GM10266 (cell line): ENCODE results near the gene FHL2.

Experiments used
- DNase-seq: peaks from one replicate; pipeline ENCODE4 v3.0.0; 2012; ENCODE audit errors: extremely low spot score
- TF ChIP-seq, protein P1 (sequence below): IDR thresholded peaks from 2 replicates; pipeline ENCODE4 v1.5.1; 2012; ENCODE audit warnings: mild to moderate bottlenecking, low read depth; ENCODE audit not compliant: control insufficient read depth, insufficient read depth; ENCODE audit errors: missing control alignments

FHL2 gene

DNA sequence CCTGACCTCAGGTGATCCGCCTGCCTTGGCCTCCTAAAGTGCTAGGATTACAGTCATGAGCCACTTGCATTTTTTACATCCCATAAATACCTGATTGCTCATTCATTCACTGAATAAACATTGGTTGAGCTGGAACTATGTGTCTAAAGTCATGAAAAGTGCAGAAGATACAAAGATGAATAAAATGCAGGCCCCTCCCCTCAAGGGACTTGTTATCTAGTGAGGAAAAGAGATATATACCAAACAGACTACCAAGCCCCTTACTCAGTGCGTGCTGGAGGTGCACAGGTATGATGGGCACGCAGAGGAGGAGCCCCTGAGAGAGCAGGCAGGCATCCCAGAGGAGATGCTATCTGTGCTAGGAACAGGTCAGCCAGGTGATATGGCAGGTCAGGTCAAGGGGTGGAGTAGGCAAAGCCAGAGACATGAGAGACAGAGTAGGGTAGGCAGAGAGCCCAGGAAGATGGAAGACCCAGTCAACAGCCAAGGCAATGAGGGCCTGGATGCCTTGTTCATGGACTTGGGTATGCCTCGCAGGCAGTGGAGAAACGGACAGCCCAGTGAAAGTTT is 7.7 kb downstream of the FHL2 start:
- TF ChIP-seq, protein P1, sequence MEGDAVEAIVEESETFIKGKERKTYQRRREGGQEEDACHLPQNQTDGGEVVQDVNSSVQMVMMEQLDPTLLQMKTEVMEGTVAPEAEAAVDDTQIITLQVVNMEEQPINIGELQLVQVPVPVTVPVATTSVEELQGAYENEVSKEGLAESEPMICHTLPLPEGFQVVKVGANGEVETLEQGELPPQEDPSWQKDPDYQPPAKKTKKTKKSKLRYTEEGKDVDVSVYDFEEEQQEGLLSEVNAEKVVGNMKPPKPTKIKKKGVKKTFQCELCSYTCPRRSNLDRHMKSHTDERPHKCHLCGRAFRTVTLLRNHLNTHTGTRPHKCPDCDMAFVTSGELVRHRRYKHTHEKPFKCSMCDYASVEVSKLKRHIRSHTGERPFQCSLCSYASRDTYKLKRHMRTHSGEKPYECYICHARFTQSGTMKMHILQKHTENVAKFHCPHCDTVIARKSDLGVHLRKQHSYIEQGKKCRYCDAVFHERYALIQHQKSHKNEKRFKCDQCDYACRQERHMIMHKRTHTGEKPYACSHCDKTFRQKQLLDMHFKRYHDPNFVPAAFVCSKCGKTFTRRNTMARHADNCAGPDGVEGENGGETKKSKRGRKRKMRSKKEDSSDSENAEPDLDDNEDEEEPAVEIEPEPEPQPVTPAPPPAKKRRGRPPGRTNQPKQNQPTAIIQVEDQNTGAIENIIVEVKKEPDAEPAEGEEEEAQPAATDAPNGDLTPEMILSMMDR = no peak
- no peak for DNase-seq

DNA sequence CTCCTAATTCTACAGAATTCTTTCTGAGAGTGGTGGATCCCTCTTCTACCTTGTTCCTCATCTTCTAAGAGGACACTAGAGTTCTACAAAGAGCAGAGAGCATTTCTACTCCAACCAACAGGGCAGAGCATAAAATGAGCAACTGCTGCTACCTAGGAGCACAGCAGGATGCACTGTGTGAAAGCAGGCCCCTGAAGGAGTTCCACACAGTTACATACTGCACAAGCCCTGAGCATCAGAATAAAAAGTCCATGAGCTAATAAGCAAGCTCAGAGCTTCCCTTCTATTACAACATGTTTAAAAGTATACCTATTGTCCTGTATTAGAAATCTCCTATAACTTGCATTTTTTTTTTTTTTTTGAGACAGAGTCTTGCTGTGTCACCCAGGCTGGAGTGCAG is 8.4 kb downstream of the FHL2 start:
- TF ChIP-seq, protein P1 = no peak
- DNase-seq = no peak

DNA sequence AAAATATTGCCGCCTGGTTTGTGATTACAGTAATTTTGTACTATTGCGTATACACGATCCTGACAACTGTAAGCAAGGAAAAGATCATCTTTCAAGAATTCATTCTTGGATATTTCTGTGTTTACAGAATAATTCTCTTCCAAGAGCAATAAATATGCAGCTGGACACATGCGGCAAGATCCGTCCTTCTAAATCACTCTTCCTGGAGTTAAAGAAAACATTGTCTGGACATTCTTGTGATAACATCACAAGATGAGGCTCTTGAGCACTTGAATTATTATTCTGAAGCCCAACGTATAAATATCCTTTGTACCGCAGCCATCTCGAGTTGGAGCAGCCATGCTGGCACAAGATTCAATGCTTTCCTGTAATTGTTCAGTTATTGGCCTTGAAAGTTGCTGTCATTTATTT is 9.9 kb downstream of the FHL2 start:
- TF ChIP-seq, protein P1 = no peak
- no peak for DNase-seq

DNA sequence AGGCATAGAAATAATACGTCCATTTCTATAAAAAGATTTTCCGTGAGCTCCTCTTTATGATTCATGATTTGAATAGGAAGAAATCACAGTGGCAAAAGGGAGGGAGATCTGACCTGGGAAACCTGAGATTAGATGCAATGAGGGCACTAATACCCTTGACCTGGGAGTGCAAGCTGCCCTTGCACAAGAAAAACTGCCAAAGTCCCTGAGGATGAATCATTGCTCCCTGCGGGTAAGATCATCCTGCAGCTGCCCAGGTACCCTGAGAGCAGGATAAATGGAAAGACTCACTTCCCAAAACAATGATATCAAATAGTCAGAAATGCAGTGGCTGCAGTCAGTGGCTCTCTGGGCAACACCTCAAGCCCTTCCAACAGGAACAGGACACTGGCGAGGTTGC is 11.6 kb downstream of the FHL2 start:
- no peak for DNase-seq
- TF ChIP-seq, protein P1 = no peak

DNA sequence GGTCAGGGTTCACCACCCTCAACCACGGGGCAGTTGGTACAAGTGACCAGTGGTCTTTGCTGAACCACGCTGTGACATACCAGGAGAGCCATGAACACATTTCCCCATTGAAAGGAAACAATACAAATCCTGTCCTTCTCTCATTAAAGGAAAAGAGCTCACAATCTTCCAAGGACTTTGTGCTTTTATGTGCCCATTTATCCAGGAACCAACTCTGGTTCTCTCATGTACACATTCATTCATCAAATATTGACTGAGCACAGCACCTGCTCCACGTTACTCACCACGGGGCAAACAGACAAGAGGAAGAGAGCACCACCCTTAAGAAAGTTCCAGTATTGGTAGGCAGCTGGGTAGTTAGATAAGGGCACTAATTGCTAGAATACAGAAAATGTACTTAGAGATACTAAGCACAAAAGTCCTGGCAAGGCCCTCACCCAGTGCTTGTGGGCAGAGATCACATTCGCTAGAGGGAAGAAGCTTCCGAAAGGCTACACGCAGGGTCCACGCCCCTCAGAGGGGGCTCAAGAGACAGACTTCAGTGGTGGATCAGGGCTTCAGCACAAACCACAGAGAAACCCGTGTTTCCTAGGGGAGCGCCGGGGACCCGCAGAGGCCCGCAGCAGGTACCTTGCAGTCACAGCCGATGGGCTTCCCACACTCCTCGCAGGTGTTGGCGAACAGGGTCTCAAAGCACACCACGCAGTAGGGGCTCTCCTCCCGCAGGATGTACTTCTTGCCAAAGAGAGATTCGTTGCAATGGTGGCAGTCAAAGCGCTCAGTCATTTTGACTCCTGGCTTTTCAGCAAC is 12.9 kb downstream of the FHL2 start:
- TF ChIP-seq, protein P1 = no peak
- DNase-seq = no peak

DNA sequence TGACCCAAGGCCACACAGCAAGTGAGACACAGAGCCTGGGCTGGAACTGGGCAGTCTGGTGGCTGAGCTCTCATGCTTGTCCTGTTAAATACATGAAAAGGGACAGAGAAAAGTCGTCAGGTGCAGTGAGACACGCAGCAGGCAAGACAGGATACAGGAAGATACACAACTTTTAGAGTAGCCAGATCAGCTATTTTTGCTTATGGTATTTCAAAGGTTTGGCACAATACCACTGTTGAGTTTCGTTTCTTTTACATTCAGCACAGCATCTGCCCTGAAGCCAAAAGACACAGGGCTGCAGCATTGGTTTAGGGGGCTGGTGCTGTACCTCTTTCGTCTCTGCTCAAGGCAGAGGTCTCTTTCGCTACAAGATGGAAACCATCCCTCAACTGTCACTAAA is 14.0 kb downstream of the FHL2 start:
- TF ChIP-seq, protein P1 = no peak
- DNase-seq = no peak

DNA sequence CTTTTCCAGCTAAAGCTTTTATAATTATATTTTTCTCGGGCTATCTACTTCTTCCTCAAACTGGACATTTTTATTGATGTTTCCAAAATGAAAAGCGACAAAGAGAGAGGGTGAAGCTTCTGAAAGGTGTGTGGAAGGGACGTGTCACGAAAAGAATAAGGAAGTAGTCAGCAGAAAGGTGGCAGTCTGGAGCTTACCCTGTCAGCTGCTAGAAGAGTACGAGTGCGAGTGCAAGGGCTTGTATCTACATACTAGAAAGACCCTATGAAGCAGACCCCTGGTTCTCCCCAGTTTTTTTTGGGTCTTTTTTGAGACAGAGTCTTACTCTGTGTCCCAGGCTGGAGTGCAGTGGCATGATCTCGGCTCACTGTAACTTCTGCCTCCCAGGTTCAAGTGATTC is 14.6 kb downstream of the FHL2 start:
- TF ChIP-seq, protein P1 = no peak
- DNase-seq = no peak
